Measurements from ENCODE around the gene TCF25. TPM values are rescaled to one million over a fixed set of nuclear protein-coding genes. Genes with fewer than 3 reads are reported as not detected.
A peak's percentile ranks its signal among the peaks of the same experiment; 100 is the strongest.

Gene TCF25
- total RNA-seq, 2 donors from 2014 or later: 74.2 to 258 TPM

DNA sequence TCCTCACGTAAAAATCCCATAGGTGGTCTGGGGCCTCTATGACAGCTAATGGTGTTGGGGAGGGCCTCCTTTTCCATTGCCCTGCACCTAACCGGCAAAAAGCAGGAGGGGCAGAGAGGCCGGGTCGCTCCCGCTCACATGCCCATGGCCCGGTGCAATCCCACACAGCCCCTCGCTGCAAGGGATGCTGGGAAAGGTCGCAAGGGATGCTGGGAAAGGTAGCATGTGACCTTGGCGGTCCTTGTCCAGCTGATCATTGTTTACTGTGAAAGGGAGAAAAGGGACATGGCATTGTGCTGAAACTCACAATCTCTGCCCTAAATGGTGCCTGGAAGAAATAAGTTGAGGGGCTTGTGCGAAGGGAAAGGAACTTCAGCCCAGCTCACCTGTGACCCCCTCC, 85.2 kb downstream of the TCF25 start:
- 92 to 95% methylated on average over 10 of the region's 10 CpGs for WGBS, 2 donors
- DNase-seq (no peak), ATAC-seq (no peak)
- Histone ChIP-seq H3K36me3 (replicated peaks in 1 of 2; ENCODE audit: insufficient read depth in 1 of 2, low read depth in 2 of 2) (peaks cover 3 to 4% of the 10 kb centered on the region in 2 donors), H3K4me3 (no peak overlapping the region), H3K9me3 (no peaks in the 10 kb centered on the region), H3K27me3 (no peaks in the 10 kb centered on the region), H3K4me1 (no peaks in the 10 kb centered on the region), H3K27ac (no peak overlapping the region)
- intact Hi-C loops (cut with DNase I): no loop called here
- no peak for TF ChIP-seq CTCF (IDR thresholded peaks at IDR 0.05)
- no peak for TF ChIP-seq POLR2A (IDR thresholded peaks at IDR 0.05)

DNA sequence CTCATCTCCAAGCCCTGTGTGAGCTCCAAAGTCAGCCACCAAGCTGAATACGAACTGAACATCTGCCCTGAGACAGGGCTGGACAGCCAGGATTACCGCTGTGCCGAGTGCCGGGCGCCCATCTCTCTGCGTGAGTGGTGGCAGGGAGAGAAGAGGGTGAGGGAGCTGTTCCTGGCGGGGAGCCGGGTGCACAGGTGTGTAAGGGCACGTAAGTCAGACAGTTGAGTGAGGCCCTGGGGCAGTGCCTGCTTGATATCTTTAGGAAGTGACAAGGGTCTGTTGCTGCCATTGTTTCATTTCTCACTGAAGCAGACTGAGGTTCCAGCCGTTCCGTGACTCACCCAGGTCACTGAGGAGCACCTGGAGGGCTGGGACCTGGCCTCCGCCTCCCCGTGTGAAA, 87.6 kb downstream of the TCF25 start:
- H3K27me3 ChIP-seq: no peaks in the 10 kb centered on the region
- no peaks in the 10 kb centered on the region for H3K4me1 ChIP-seq
- ATAC-seq: no peak
- 81 to 90% methylated on average over 5 to 13 of the region's 13 CpGs for WGBS, 2 donors
- H3K36me3 ChIP-seq (replicated peaks in 1 of 2; ENCODE audit: insufficient read depth in 1 of 2, low read depth in 2 of 2): peaks cover 3 to 4% of the 10 kb centered on the region in 2 donors
- intact Hi-C loops (cut with DNase I): no loop called here
- DNase-seq: peak in 2 of 4 donors; percentile 38 to 68
- no peak overlapping the region for H3K4me3 ChIP-seq
- H3K27ac ChIP-seq: no peak overlapping the region
- no peak for TF ChIP-seq CTCF (IDR thresholded peaks at IDR 0.05)
- TF ChIP-seq POLR2A (IDR thresholded peaks at IDR 0.05): no peak
- no peaks in the 10 kb centered on the region for H3K9me3 ChIP-seq

Other genes with a start within 250 kb of the TCF25 start
- gene CHMP1A, start 215.9 kb upstream of the TCF25 start, total RNA-seq: 10 to 100 TPM; 37.6 to 65.9 TPM
- gene SPATA33, start 215.8 kb upstream of the TCF25 start, total RNA-seq: 1 to 10 TPM; 3.6 to 7.9 TPM
- 100 to 1,000 TPM in 1 of 2 donors, 10 to 100 TPM in 1; 47.5 to 105 TPM for gene CDK10, start 186.9 kb upstream of the TCF25 start, total RNA-seq
- 10 to 100 TPM; 15.8 to 48.1 TPM for gene SPATA2L, start 171.9 kb upstream of the TCF25 start, total RNA-seq
- gene VPS9D1, start 152.7 kb upstream of the TCF25 start, total RNA-seq: 10 to 100 TPM in 1 of 2 donors, 1 to 10 TPM in 1; 3.6 to 24.7 TPM
- 10 to 100 TPM; 20.8 to 41.2 TPM for gene ZNF276, start 152.1 kb upstream of the TCF25 start, total RNA-seq
- gene FANCA, start 56.9 kb upstream of the TCF25 start, total RNA-seq: 1 to 10 TPM; 2.1 to 4.6 TPM
- 1 to 10 TPM; 7.3 to 7.6 TPM for gene SPIRE2, start 45.1 kb upstream of the TCF25 start, total RNA-seq
- gene MC1R, start 45.3 kb downstream of the TCF25 start, total RNA-seq: 1 to 10 TPM; 3.6 TPM
- 1 to 10 TPM in 1 of 2 donors, not detected in 1; 2.9 TPM for gene TUBB3, start 49.8 kb downstream of the TCF25 start, total RNA-seq
- gene DEF8, start 75.2 kb downstream of the TCF25 start, total RNA-seq: 10 to 100 TPM; 51.6 to 80.8 TPM
- gene DBNDD1, start 145.9 kb downstream of the TCF25 start, total RNA-seq: 10 to 100 TPM; 10.9 to 14.8 TPM
- not detected for gene PRDM7, start 203.7 kb downstream of the TCF25 start, total RNA-seq

All from body of pancreas (tissue), 4 donors.